ENCODE measurements around the gene ISM1. TPM values are rescaled to one million over a fixed set of nuclear protein-coding genes. Genes with fewer than 3 reads are reported as not detected.

The ISM1 gene
- total and polyA plus RNA-seq, 2 of the 13 experiments (the other 11 are each of a cell fraction or from before 2014, with no cell fraction given): 0.40 to 1.4 TPM

DNA sequence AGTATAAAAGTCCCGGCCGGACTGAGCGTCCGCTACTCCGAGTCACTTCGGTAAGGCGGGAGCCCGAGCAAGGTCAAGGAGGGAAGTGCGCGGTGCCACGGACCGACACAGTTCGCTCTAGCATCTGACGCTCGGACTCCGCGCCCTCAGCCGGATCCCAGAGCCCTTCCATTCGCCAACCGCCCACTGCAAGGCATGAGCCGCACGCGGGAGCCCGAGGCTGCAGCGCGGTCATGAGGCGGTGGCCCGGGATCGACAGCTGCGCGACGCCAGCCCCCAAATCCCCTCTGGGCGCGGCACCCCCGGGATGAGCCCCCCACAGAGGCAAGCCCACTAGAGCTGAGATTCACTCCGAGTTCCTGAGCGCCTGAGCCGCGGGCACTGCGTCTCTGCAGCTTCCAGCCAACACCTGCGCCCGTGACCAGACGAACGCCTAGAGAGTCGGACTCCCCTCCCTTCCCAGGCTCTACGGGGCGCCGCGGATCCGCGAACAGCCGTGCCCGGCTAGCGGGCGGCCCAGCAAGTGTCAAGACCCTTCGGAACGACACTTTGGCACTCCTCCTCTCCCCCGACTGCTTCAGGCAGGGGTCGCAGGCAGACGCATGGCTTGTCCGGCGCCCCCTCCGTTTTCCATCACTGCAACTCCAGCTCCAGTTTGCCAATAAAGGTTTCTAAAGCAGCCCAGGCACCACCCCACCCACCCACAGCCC, 725 bp upstream of the ISM1 start (continued):
- no peak; the same call in 1 of the 2 replicates for TF ChIP-seq ZZZ3 (CRISPR knock-in tag; IDR thresholded peaks at IDR 0.05; ENCODE audit: borderline replicate concordance)
- no peak for TF ChIP-seq TBL1XR1 (IDR thresholded peaks at IDR 0.05; ENCODE audit: borderline replicate concordance, low read length, partially characterized antibody)
- TF ChIP-seq DNMT3B (CRISPR knock-in tag; conservative IDR thresholded peaks at IDR 0.05): no peak
- TF ChIP-seq NAIF1 (CRISPR knock-in tag; IDR thresholded peaks at IDR 0.05; ENCODE audit: borderline replicate concordance): no peak
- no peak for TF ChIP-seq KLF13 (CRISPR knock-in tag; IDR thresholded peaks at IDR 0.05)
- TF ChIP-seq ZNF207 (IDR thresholded peaks at IDR 0.05; ENCODE audit: borderline replicate concordance): no peak
- no peak for TF ChIP-seq FOXA3 (CRISPR knock-in tag; IDR thresholded peaks at IDR 0.05)
- TF ChIP-seq KDM5B (CRISPR knock-in tag; IDR thresholded peaks at IDR 0.05; ENCODE audit: borderline replicate concordance): peak; percentile 95
- TF ChIP-seq HNF4G (IDR thresholded peaks at IDR 0.05; ENCODE audit: borderline replicate concordance, low read depth, low read length): no peak
- TF ChIP-seq HNF4G (CRISPR knock-in tag; IDR thresholded peaks at IDR 0.05; ENCODE audit: borderline replicate concordance, low read depth): no peak
- no peak for TF ChIP-seq ZNF3 (CRISPR knock-in tag; IDR thresholded peaks at IDR 0.05)
- no peak for TF ChIP-seq XRCC5 (optimal IDR thresholded peaks at IDR 0.05; ENCODE audit: low read length)
- TF ChIP-seq ATF7 (IDR thresholded peaks at IDR 0.05): no peak
- TF ChIP-seq ATF7 (CRISPR knock-in tag; IDR thresholded peaks at IDR 0.05): peak; percentile 60; the same call in 1 of the 2 replicates
- 0 out of 2 replicates have a peak, but pooled peaks have one; percentile 37 for TF ChIP-seq SNAPC2 (CRISPR knock-in tag; IDR thresholded peaks at IDR 0.05)
- TF ChIP-seq RFX1 (IDR thresholded peaks at IDR 0.05): no peak
- TF ChIP-seq, protein P1, sequence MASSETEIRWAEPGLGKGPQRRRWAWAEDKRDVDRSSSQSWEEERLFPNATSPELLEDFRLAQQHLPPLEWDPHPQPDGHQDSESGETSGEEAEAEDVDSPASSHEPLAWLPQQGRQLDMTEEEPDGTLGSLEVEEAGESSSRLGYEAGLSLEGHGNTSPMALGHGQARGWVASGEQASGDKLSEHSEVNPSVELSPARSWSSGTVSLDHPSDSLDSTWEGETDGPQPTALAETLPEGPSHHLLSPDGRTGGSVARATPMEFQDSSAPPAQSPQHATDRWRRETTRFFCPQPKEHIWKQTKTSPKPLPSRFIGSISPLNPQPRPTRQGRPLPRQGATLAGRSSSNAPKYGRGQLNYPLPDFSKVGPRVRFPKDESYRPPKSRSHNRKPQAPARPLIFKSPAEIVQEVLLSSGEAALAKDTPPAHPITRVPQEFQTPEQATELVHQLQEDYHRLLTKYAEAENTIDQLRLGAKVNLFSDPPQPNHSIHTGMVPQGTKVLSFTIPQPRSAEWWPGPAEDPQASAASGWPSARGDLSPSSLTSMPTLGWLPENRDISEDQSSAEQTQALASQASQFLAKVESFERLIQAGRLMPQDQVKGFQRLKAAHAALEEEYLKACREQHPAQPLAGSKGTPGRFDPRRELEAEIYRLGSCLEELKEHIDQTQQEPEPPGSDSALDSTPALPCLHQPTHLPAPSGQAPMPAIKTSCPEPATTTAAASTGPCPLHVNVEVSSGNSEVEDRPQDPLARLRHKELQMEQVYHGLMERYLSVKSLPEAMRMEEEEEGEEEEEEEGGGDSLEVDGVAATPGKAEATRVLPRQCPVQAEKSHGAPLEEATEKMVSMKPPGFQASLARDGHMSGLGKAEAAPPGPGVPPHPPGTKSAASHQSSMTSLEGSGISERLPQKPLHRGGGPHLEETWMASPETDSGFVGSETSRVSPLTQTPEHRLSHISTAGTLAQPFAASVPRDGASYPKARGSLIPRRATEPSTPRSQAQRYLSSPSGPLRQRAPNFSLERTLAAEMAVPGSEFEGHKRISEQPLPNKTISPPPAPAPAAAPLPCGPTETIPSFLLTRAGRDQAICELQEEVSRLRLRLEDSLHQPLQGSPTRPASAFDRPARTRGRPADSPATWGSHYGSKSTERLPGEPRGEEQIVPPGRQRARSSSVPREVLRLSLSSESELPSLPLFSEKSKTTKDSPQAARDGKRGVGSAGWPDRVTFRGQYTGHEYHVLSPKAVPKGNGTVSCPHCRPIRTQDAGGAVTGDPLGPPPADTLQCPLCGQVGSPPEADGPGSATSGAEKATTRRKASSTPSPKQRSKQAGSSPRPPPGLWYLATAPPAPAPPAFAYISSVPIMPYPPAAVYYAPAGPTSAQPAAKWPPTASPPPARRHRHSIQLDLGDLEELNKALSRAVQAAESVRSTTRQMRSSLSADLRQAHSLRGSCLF (CRISPR knock-in tag; IDR thresholded peaks at IDR 0.05; ENCODE audit: borderline replicate concordance): no peak
- TF ChIP-seq ZNF10 (CRISPR knock-in tag; IDR thresholded peaks at IDR 0.05; ENCODE audit: borderline replicate concordance, low read depth): no peak
- TF ChIP-seq, protein P2, sequence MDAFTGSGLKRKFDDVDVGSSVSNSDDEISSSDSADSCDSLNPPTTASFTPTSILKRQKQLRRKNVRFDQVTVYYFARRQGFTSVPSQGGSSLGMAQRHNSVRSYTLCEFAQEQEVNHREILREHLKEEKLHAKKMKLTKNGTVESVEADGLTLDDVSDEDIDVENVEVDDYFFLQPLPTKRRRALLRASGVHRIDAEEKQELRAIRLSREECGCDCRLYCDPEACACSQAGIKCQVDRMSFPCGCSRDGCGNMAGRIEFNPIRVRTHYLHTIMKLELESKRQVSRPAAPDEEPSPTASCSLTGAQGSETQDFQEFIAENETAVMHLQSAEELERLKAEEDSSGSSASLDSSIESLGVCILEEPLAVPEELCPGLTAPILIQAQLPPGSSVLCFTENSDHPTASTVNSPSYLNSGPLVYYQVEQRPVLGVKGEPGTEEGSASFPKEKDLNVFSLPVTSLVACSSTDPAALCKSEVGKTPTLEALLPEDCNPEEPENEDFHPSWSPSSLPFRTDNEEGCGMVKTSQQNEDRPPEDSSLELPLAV (CRISPR knock-in tag; conservative IDR thresholded peaks at IDR 0.05; ENCODE audit: low read depth): 0 out of 2 replicates have a peak, but pooled peaks have one; percentile 41
- no peak for TF ChIP-seq MBNL3 (CRISPR knock-in tag; conservative IDR thresholded peaks at IDR 0.05)
- TF ChIP-seq RELA (CRISPR knock-in tag; IDR thresholded peaks at IDR 0.05): no peak
- TF ChIP-seq ZBTB3 (CRISPR knock-in tag; IDR thresholded peaks at IDR 0.05; ENCODE audit: borderline replicate concordance, low read depth): no peak

All from HepG2 (cell line).